SK-N-SH (cell line): ENCODE results near the gene ANKRD34B. TPM values are rescaled to one million over a fixed set of nuclear protein-coding genes. Genes with fewer than 3 reads are reported as not detected.
A peak's percentile ranks its signal among the peaks of the same experiment; 100 is the strongest.

Experiments used
- CTCF ChIA-PET: fragments of 300-600, 350-600 bp; formaldehyde crosslinking; extraction: SDS; loops from one replicate; lab custom pipeline; 2021; lab: Yijun Ruan, JAX
- POLR2A ChIA-PET: fragments of 350-600 bp; sonication (Branson Sonifier 250); formaldehyde crosslinking; extraction: SDS; loops from one replicate; lab custom pipeline; 2020; ENCODE audit warnings: antibody characterized with exemption, inconsistent platforms; lab: Yijun Ruan, JAX
- DNase-seq: peaks from one replicate; pipeline ENCODE4 v3.0.0; 2012
- H2AFZ ChIP-seq: fragments of 200-600 bp; sonication (generic); 2 replicates; pipeline ENCODE4 v1.8.1; 2016; ENCODE audit warnings: antibody characterized with exemption, mild to moderate bottlenecking, low read depth
- H3F3A ChIP-seq: fragments of 200-600 bp; sonication (generic); replicated peaks from 2 replicates; pipeline ENCODE3; 2016; ENCODE audit warnings: antibody characterized with exemption, mild to moderate bottlenecking; ENCODE audit not compliant: insufficient read depth
- H3K27ac ChIP-seq, 2 experiments: fragments of 200-500 bp in 1 of 2; fragments of 200-600 bp in 1 of 2; sonication (Bioruptor generic) in 1 of 2; sonication (generic), shearing (Covaris generic) in 1 of 2; 2 replicates each; pipeline versions ENCODE4 v1.5.1 to v1.6.1; 2014 to 2016; ENCODE audit warnings: low read depth in 2 of 2, inconsistent platforms in 1 of 2, low read length in 1 of 2, mild to moderate bottlenecking in 1 of 2, mixed read lengths in 1 of 2
- H3K27me3 ChIP-seq: fragments of 200-600 bp; sonication (generic), shearing (Covaris generic); 2 replicates; pipeline ENCODE4 v1.6.1; 2016; ENCODE audit warnings: mixed run types; ENCODE audit not compliant: insufficient read depth
- H3K36me3 ChIP-seq, 2 experiments: fragments of 200-500 bp in 1 of 2; fragments of 200-600 bp in 1 of 2; sonication (Bioruptor generic) in 1 of 2; sonication (generic) in 1 of 2; replicated peaks in 1 of 2; 2 replicates each; pipeline versions ENCODE3 to v1.5.1; 2014 to 2016; ENCODE audit warnings: low read length in 1 of 2, mild to moderate bottlenecking in 1 of 2; ENCODE audit not compliant: insufficient read depth in 2 of 2, control insufficient read depth in 1 of 2
- H3K4me1 ChIP-seq, 2 experiments: fragments of 200-500 bp in 1 of 2; fragments of 200-600 bp in 1 of 2; sonication (Bioruptor generic) in 1 of 2; sonication (generic), shearing (Covaris generic) in 1 of 2; 2 replicates each; pipeline versions ENCODE4 v1.5.1 to v1.6.1; 2014 to 2016; ENCODE audit warnings: low read depth in 1 of 2, low read length in 1 of 2, mixed run types in 1 of 2; ENCODE audit not compliant: insufficient read depth in 2 of 2, control insufficient read depth in 1 of 2
- H3K4me2 ChIP-seq: fragments of 200-600 bp; sonication (generic), shearing (Covaris generic); 2 replicates; pipeline ENCODE4 v1.6.1; 2017; ENCODE audit warnings: mixed run types
- H3K4me3 ChIP-seq, 2 experiments: fragments of 200-500 bp in 1 of 2; fragments of 200-600 bp in 1 of 2; sonication (Bioruptor generic) in 1 of 2; sonication (generic), shearing (Covaris generic) in 1 of 2; 2 replicates each; pipeline versions ENCODE4 v1.5.1 to v1.8.1; 2014 to 2016; ENCODE audit warnings: low read depth in 2 of 2, inconsistent platforms in 1 of 2, low read length in 1 of 2, mild to moderate bottlenecking in 1 of 2, mixed read lengths in 1 of 2, moderate library complexity in 1 of 2
- H3K79me2 ChIP-seq: fragments of 200-600 bp; sonication (generic); 2 replicates; pipeline ENCODE4 v1.8.1; 2017; ENCODE audit warnings: mild to moderate bottlenecking; ENCODE audit not compliant: insufficient read depth
- H3K9ac ChIP-seq: fragments of 200-600 bp; sonication (generic); 2 replicates; pipeline ENCODE4 v1.6.1; 2017; ENCODE audit warnings: mixed run types
- H3K9me2 ChIP-seq: fragments of 200-600 bp; sonication (generic); 2 replicates; pipeline ENCODE4 v1.6.1; 2017; ENCODE audit warnings: mixed run types
- H3K9me3 ChIP-seq: fragments of 200-600 bp; sonication (generic); 2 replicates; pipeline ENCODE4 v1.6.1; 2017; ENCODE audit warnings: mixed run types, mild to moderate bottlenecking, moderate library complexity
- H4K20me1 ChIP-seq: fragments of 200-600 bp; sonication (generic); 2 replicates; pipeline ENCODE4 v1.6.1; 2017; ENCODE audit warnings: mild to moderate bottlenecking, mixed run types; ENCODE audit not compliant: insufficient read depth
- CHD2 ChIP-seq: fragments of 150-350 bp; IDR thresholded peaks from 2 replicates; pipeline ENCODE4 v1.6.1; 2018; ENCODE audit warnings: low read length; ENCODE audit not compliant: partially characterized antibody
- FOSL2 ChIP-seq: IDR thresholded peaks from 2 replicates; pipeline ENCODE4 v1.4.0; 2012; ENCODE audit warnings: low read depth, mild to moderate bottlenecking, moderate library complexity, borderline replicate concordance
- FOXJ3 ChIP-seq: sonication (generic); formaldehyde crosslinking; IDR thresholded peaks from 2 replicates; pipeline ENCODE4 v1.5.1; 2020; ENCODE audit warnings: mild to moderate bottlenecking, missing genetic modification reagents
- FOXM1 ChIP-seq: IDR thresholded peaks from 2 replicates; pipeline ENCODE4 v1.4.0; 2012; ENCODE audit warnings: low read depth, mild to moderate bottlenecking
- GABPA ChIP-seq: IDR thresholded peaks from 2 replicates; pipeline ENCODE4 v1.4.0; 2012; ENCODE audit warnings: low read depth, mild to moderate bottlenecking
- MEF2A ChIP-seq: IDR thresholded peaks from 2 replicates; pipeline ENCODE4 v1.4.0; 2012; ENCODE audit warnings: low read depth, borderline replicate concordance
- MXI1 ChIP-seq: IDR thresholded peaks from 2 replicates; pipeline ENCODE4 v1.6.1; 2012; ENCODE audit warnings: mild to moderate bottlenecking, low read depth, low read length, improper control_type of control experiment
- RAD21 ChIP-seq: IDR thresholded peaks from 2 replicates; pipeline ENCODE4 v1.6.1; 2012; ENCODE audit warnings: mild to moderate bottlenecking, low read length
- RFX5 ChIP-seq: IDR thresholded peaks from 2 replicates; pipeline ENCODE4 v1.6.1; 2012; ENCODE audit warnings: mild to moderate bottlenecking, improper control_type of control experiment, low read length
- RXRA ChIP-seq: IDR thresholded peaks from 2 replicates; pipeline ENCODE4 v1.4.0; 2012; ENCODE audit warnings: low read depth, mild to moderate bottlenecking, borderline replicate concordance
- SIN3A ChIP-seq: IDR thresholded peaks from 2 replicates; pipeline ENCODE4 v1.6.1; 2012; ENCODE audit warnings: low read depth, mild to moderate bottlenecking, low read length, moderate library complexity, borderline replicate concordance
- TCF12 ChIP-seq: IDR thresholded peaks from 2 replicates; pipeline ENCODE4 v1.4.0; 2012
- TEAD4 ChIP-seq: IDR thresholded peaks from 2 replicates; pipeline ENCODE4 v1.4.0; 2012; ENCODE audit warnings: mild to moderate bottlenecking, borderline replicate concordance; ENCODE audit not compliant: insufficient read depth
- USF1 ChIP-seq: IDR thresholded peaks from 2 replicates; pipeline ENCODE4 v1.4.0; 2012; ENCODE audit warnings: low read depth, borderline replicate concordance
- USF2 ChIP-seq: fragments of 150-350 bp; IDR thresholded peaks from 2 replicates; pipeline ENCODE4 v1.6.1; 2017; ENCODE audit warnings: antibody characterized with exemption, low read length, low read depth, borderline replicate concordance
- YY1 ChIP-seq: IDR thresholded peaks from 2 replicates; pipeline ENCODE4 v1.4.0; 2012; ENCODE audit warnings: low read depth, mild to moderate bottlenecking
- WGBS: methylation state at CpG from one replicate; pipeline ENCODE4 v1.1.6; 2017; ENCODE audit warnings: low lambda C conversion rate; 5-methylcytosine and 5-hydroxymethylcytosine counted together
- polyA plus RNA-seq, 3 experiments: library from polyadenylated mRNA; depleted of rRNA; stranded (reverse); fragments of >200 nt; gene quantifications; 2 replicates each; pipeline ENCODE4 v1.2.3, GENCODE V29; 2012

ANKRD34B gene
- not detected in 2 replicates for polyA plus RNA-seq (2012; rRNA removed)
- polyA plus RNA-seq (2012; cell fraction: cytosol; rRNA removed) = under 0.01 TPM in 1 of 2 replicates, not detected in the other
- polyA plus RNA-seq (2012; cell fraction: nucleus; rRNA removed) = not detected in 2 replicates

GRCh38 chr5:80569961-80570786, at the start of gene ANKRD34B:
ANKRD34B (minus strand) TSS chr5:80570280; CDS start chr5:80560019, 10,261 bp downstream.
- 15% methylated on average over 10 of the region's 73 CpGs for WGBS
- Histone ChIP-seq H3K9me3 (no peaks in the 10 kb centered on the region), H3K27ac (no peak within 1 kb of the TSS), H3K4me1 (peaks cover 0 to 11% of the 10 kb centered on the region in 2 experiments; a peak in 1 of 4 replicates), H3K4me2 (peak within 1 kb of the TSS; percentile 69; the same call in 1 of the 2 replicates), H3F3A (no peaks in the 10 kb centered on the region), H3K36me3 (no peaks in the 10 kb centered on the region), H3K4me3 (peak within 1 kb of the TSS; percentile 41 to 43), H4K20me1 (no peaks in the 10 kb centered on the region), H2AFZ (0 out of 2 replicates have a peak within 1 kb of the TSS, but pooled peaks have one; percentile 11), H3K27me3 (peaks cover 29% of the 10 kb centered on the region), H3K79me2 (no peaks in the 10 kb centered on the region), H3K9ac (no peak within 1 kb of the TSS), H3K9me2 (no peaks in the 10 kb centered on the region)
- CTCF ChIA-PET = no interaction called here
- POLR2A ChIA-PET = no interaction called here
- DNase-seq = peak; percentile 79
- TF ChIP-seq USF1 = no peak
- no peak for TF ChIP-seq SIN3A
- no peak for TF ChIP-seq MEF2A
- no peak for TF ChIP-seq USF2
- no peak for TF ChIP-seq RFX5
- TF ChIP-seq GABPA = no peak
- TF ChIP-seq TCF12 = no peak
- TF ChIP-seq FOXM1 = no peak
- no peak for TF ChIP-seq CHD2
- no peak for TF ChIP-seq RXRA
- no peak for TF ChIP-seq MXI1
- TF ChIP-seq TEAD4 = no peak

- ChIA-PET POLR2A (no interaction called here), CTCF (no interaction called here)
- no peak overlapping the region for H3K9ac ChIP-seq
- H3K79me2 ChIP-seq = no peaks in the 10 kb centered on the region
- 89% methylated on average over 1 of the region's 1 CpG for WGBS
- no peak for DNase-seq
- H3K4me3 ChIP-seq = no peak overlapping the region
- no peaks in the 10 kb centered on the region for H3K9me3 ChIP-seq
- no peaks in the 10 kb centered on the region for H3K9me2 ChIP-seq
- H3K36me3 ChIP-seq = no peaks in the 10 kb centered on the region
- H3K27ac ChIP-seq = no peak overlapping the region
- TF ChIP-seq YY1 = no peak
- no peak for TF ChIP-seq RFX5
- no peak for TF ChIP-seq RAD21
- TF ChIP-seq CHD2 = no peak
- no peak for TF ChIP-seq MEF2A
- no peak for TF ChIP-seq FOSL2
- TF ChIP-seq FOXJ3 (CRISPR knock-in tag) = no peak
- H3K27me3 ChIP-seq = no peaks in the 10 kb centered on the region
- no peak overlapping the region for H3K4me2 ChIP-seq
- H3F3A ChIP-seq = no peaks in the 10 kb centered on the region
- H3K4me1 ChIP-seq = peaks cover 0 to 6% of the 10 kb centered on the region in 2 experiments; a peak in 1 of 4 replicates
- H4K20me1 ChIP-seq = no peaks in the 10 kb centered on the region
- no peak overlapping the region for H2AFZ ChIP-seq
These were observed 49.0 kb upstream of the ANKRD34B start for GRCh38 chr5:80619086-80619485.
